ENCODE measurements around the gene VSTM4. TPM values are rescaled to one million over a fixed set of nuclear protein-coding genes. Genes with fewer than 3 reads are reported as not detected.

Gene VSTM4
- total RNA-seq, 1 experiment from 2014 or later: 0.07 TPM

GRCh38 chr10:48978318-48978717, 137.0 kb downstream of the VSTM4 start:
- POLR2A ChIA-PET: no interaction called here
- peaks cover under 1% of the 10 kb centered on the region; the same call in 1 of the 2 replicates for H3K27me3 ChIP-seq (ENCODE audit: insufficient read depth, low read length)

More at GRCh38 chr10:48978318-48978717, 137.0 kb downstream of the VSTM4 start:
- no peak overlapping the region for H2AFZ ChIP-seq (ENCODE audit: low read depth, low read length, poor library complexity, severe bottlenecking)
- ChIA-PET RAD21 (ENCODE audit: low non-redundant PET in 1 of 2, low total read pairs in 2 of 2, uncharacterized antibody in 2 of 2, unreplicated experiment in 2 of 2) (no interaction called here), CTCF (no interaction called here)
- BruUV-seq (replicated peaks): no TSS peak
- H3K4me3 ChIP-seq (replicated peaks in 1 of 2; ENCODE audit: low read depth in 1 of 2, low read length in 2 of 2): no peak overlapping the region
- intact Hi-C loops (cut with micrococcal nuclease): loop anchor here (5.0 kb wide), 1 partner anchor 316 kb away; no protein-coding TSS in a partner anchor
- H3K4me1 ChIP-seq (ENCODE audit: control insufficient read depth in 1 of 2, insufficient read depth in 2 of 2, low read length in 2 of 2): no peaks in the 10 kb centered on the region
- H3K4me2 ChIP-seq (ENCODE audit: low read length): no peak overlapping the region
- no peak for ATAC-seq
- H3K9ac ChIP-seq (ENCODE audit: low read length): no peak overlapping the region
- DNase-seq (ENCODE audit: low read depth, low spot score): no peak
- H3K9me2 ChIP-seq (ENCODE audit: insufficient read depth): no peaks in the 10 kb centered on the region
- no peaks in the 10 kb centered on the region for H3K36me3 ChIP-seq (ENCODE audit: control insufficient read depth in 1 of 2, insufficient read depth in 2 of 2, low read length in 2 of 2)
- H3K27ac ChIP-seq (ENCODE audit: low read depth, low read length): no peak overlapping the region
- no peak for TF ChIP-seq POLR2AphosphoS5 (IDR thresholded peaks at IDR 0.05; ENCODE audit: low read depth, low read length)
- no peak for TF ChIP-seq CTCF (IDR thresholded peaks at IDR 0.05 in 2 of 3, conservative IDR thresholded peaks at IDR 0.05 in 1 of 3; ENCODE audit: borderline replicate concordance in 1 of 3, insufficient read depth in 1 of 3, low read depth in 2 of 3, low read length in 2 of 3)
- TF ChIP-seq TCF7L2 (IDR thresholded peaks at IDR 0.05; ENCODE audit: borderline replicate concordance, extremely low read depth, insufficient read depth, insufficient read length): no peak
- no peak for TF ChIP-seq YY1 (IDR thresholded peaks at IDR 0.05; ENCODE audit: extremely low read depth, insufficient replicate concordance, low read depth, low read length)
- TF ChIP-seq ZBTB33 (IDR thresholded peaks at IDR 0.05; ENCODE audit: extremely low read depth, insufficient replicate concordance, low read length): no peak
- no peak for TF ChIP-seq MAX (IDR thresholded peaks at IDR 0.05)
- no peak for TF ChIP-seq ZNF274 (IDR thresholded peaks at IDR 0.05; ENCODE audit: low read depth, low read length)
- TF ChIP-seq RAD21 (IDR thresholded peaks at IDR 0.05; ENCODE audit: low read depth): no peak
- H4K20me1 ChIP-seq (ENCODE audit: insufficient read depth): no peaks in the 10 kb centered on the region
- no peaks in the 10 kb centered on the region for H3K9me3 ChIP-seq (ENCODE audit: control insufficient read depth in 1 of 2, insufficient read depth in 1 of 2, low read depth in 1 of 2, low read length in 2 of 2)
- no peaks in the 10 kb centered on the region for H3K79me2 ChIP-seq (ENCODE audit: insufficient read depth, low read length)
